Smooth muscle cell (in vitro differentiated cells): ENCODE results near the gene IFNA13. TPM values are rescaled to one million over a fixed set of nuclear protein-coding genes. Genes with fewer than 3 reads are reported as not detected.

Experiments
- DNase-seq: peaks from one replicate; lab custom pipeline; 2025; ENCODE audit not compliant: unreplicated experiment; lab: John Stamatoyannopoulos, UW
- H2AFZ ChIP-seq: fragments of 200-600 bp; sonication (generic); 2 replicates; pipeline ENCODE4 v1.6.0; 2016; ENCODE audit warnings: antibody characterized with exemption, low read depth, mild to moderate bottlenecking
- H3F3A ChIP-seq: fragments of 200-600 bp; sonication (generic); 2 replicates; pipeline ENCODE4 v1.6.0; 2017; ENCODE audit warnings: antibody characterized with exemption, low read depth
- H3K27ac ChIP-seq: fragments of 200-600 bp; sonication (generic); 2 replicates; pipeline ENCODE4 v1.5.1; 2016; ENCODE audit warnings: low read depth, mild to moderate bottlenecking
- H3K27me3 ChIP-seq: fragments of 200-600 bp; sonication (generic); 2 replicates; pipeline ENCODE4 v1.6.1; 2016; ENCODE audit warnings: low read depth, mild to moderate bottlenecking
- H3K36me3 ChIP-seq: fragments of 200-600 bp; sonication (generic); 2 replicates; pipeline ENCODE4 v1.5.1; 2016; ENCODE audit warnings: low read depth
- H3K4me1 ChIP-seq: fragments of 200-600 bp; sonication (generic); 2 replicates; pipeline ENCODE4 v1.5.1; 2016; ENCODE audit warnings: low read depth
- H3K4me2 ChIP-seq: fragments of 200-600 bp; sonication (generic); 2 replicates; pipeline ENCODE4 v1.6.0; 2016; ENCODE audit warnings: mild to moderate bottlenecking
- H3K4me3 ChIP-seq: fragments of 200-600 bp; sonication (generic); 2 replicates; pipeline ENCODE4 v1.5.1; 2016; ENCODE audit warnings: mild to moderate bottlenecking
- H3K79me2 ChIP-seq: fragments of 200-600 bp; sonication (generic); 2 replicates; pipeline ENCODE4 v1.6.0; 2016; ENCODE audit warnings: low read depth, mild to moderate bottlenecking
- H3K9ac ChIP-seq: fragments of 200-600 bp; sonication (generic); 2 replicates; pipeline ENCODE4 v1.6.0; 2016; ENCODE audit warnings: low read depth
- H3K9me3 ChIP-seq: fragments of 200-600 bp; sonication (generic); replicated peaks from 2 replicates; pipeline ENCODE4 v1.5.1; 2016; ENCODE audit warnings: low read depth
- H4K20me1 ChIP-seq: fragments of 200-600 bp; sonication (generic); 2 replicates; pipeline ENCODE4 v1.6.0; 2016; ENCODE audit warnings: low read depth
- WGBS: methylation state at CpG from one replicate; pipeline ENCODE4 v1.1.7; 2016; ENCODE audit warnings: low lambda C conversion rate; 5-methylcytosine and 5-hydroxymethylcytosine counted together
- polyA plus RNA-seq: library from polyadenylated mRNA; unstranded; fragments of >200 nt; fragmentation: Nextera tagmentation; extraction: Ambion mirVana; gene quantifications from 2 replicates; pipeline ENCODE4 v1.2.1, GENCODE V29; 2016
- total RNA-seq: library from RNA; depleted of rRNA; stranded (reverse); fragments of >200 nt; gene quantifications from 2 replicates; pipeline ENCODE4 v1.2.3, GENCODE V29; 2014
- TF ChIP-seq, protein P1 (sequence below): fragments of 200-600 bp; sonication (generic); IDR thresholded peaks from 2 replicates; pipeline ENCODE4 v1.5.1; 2017; ENCODE audit warnings: borderline replicate concordance, mild to moderate bottlenecking, antibody characterized with exemption; ENCODE audit not compliant: insufficient read depth, poor library complexity, severe bottlenecking

Gene IFNA13
- total RNA-seq (not detected in 2 replicates), polyA plus RNA-seq (0.40 TPM in 1 of 2 replicates, not detected in the other)

DNA sequence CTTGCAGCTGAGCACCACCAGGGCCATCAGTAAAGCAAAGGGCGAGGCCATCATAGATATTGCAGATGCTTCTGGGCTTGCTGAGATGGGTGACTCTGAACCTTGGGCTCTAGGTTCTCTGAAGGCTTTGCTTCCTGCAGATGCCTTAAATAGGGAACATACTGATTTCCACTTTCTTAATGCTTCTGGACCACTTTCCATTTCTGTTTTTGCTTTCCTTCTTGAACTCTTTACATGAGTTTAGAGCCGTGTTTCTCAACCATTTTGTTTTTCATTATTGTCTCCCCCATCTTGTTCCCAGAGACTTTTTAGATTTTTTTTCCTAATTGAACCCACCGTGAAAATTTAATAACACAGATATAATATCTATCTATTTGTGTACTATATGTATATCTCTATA lies at the start of gene IFNA13:
TSS of gene IFNA13 (minus strand) at position 101 of the 400 bp plus-strand sequence. CDS start at position 54, 47 bp downstream.
- Histone ChIP-seq H3K9me3 (no peaks in the 10 kb centered on the region), H3K27ac (no peak within 1 kb of the TSS), H3F3A (no peaks in the 10 kb centered on the region), H3K4me3 (no peak within 1 kb of the TSS), H4K20me1 (no peaks in the 10 kb centered on the region), H2AFZ (no peak within 1 kb of the TSS), H3K79me2 (no peaks in the 10 kb centered on the region), H3K9ac (no peak within 1 kb of the TSS), H3K4me1 (no peaks in the 10 kb centered on the region), H3K27me3 (no peaks in the 10 kb centered on the region), H3K4me2 (no peak within 1 kb of the TSS), H3K36me3 (no peaks in the 10 kb centered on the region)
- DNase-seq, result no peak
- TF ChIP-seq, protein P1, sequence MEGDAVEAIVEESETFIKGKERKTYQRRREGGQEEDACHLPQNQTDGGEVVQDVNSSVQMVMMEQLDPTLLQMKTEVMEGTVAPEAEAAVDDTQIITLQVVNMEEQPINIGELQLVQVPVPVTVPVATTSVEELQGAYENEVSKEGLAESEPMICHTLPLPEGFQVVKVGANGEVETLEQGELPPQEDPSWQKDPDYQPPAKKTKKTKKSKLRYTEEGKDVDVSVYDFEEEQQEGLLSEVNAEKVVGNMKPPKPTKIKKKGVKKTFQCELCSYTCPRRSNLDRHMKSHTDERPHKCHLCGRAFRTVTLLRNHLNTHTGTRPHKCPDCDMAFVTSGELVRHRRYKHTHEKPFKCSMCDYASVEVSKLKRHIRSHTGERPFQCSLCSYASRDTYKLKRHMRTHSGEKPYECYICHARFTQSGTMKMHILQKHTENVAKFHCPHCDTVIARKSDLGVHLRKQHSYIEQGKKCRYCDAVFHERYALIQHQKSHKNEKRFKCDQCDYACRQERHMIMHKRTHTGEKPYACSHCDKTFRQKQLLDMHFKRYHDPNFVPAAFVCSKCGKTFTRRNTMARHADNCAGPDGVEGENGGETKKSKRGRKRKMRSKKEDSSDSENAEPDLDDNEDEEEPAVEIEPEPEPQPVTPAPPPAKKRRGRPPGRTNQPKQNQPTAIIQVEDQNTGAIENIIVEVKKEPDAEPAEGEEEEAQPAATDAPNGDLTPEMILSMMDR, result no peak
- WGBS, result 96% methylated on average over 3 of the region's 3 CpGs

GRCh38 chr9:21415493-21416267 lies 47.8 kb upstream of the IFNA13 start:
- TF ChIP-seq, protein P1, result no peak
- no peaks in the 10 kb centered on the region for H3K79me2 ChIP-seq
- DNase-seq, result no peak

GRCh38 chr9:21414220-21414940 lies 46.5 kb upstream of the IFNA13 start:
- DNase-seq, result no peak
- Histone ChIP-seq H3K9ac (no peak overlapping the region), H3K79me2 (no peaks in the 10 kb centered on the region), H3K27ac (no peak overlapping the region), H3K27me3 (no peaks in the 10 kb centered on the region), H3K4me3 (no peak overlapping the region), H3K4me2 (no peak overlapping the region), H3K4me1 (no peaks in the 10 kb centered on the region), H2AFZ (no peak overlapping the region), H3K36me3 (no peaks in the 10 kb centered on the region), H3F3A (no peaks in the 10 kb centered on the region), H3K9me3 (no peaks in the 10 kb centered on the region), H4K20me1 (no peaks in the 10 kb centered on the region)
- TF ChIP-seq, protein P1, result no peak
- 94% methylated on average over 2 of the region's 2 CpGs for WGBS

More at GRCh38 chr9:21415493-21416267, 47.8 kb upstream of the IFNA13 start:
- H4K20me1 ChIP-seq, result no peaks in the 10 kb centered on the region
- no peaks in the 10 kb centered on the region for H3K27me3 ChIP-seq
- 91% methylated on average over 5 of the region's 5 CpGs for WGBS
- no peak overlapping the region for H2AFZ ChIP-seq
- H3K9me3 ChIP-seq, result no peaks in the 10 kb centered on the region
- H3F3A ChIP-seq, result no peaks in the 10 kb centered on the region
- H3K9ac ChIP-seq, result no peak overlapping the region
- H3K27ac ChIP-seq, result no peak overlapping the region
- no peaks in the 10 kb centered on the region for H3K36me3 ChIP-seq
- H3K4me1 ChIP-seq, result no peaks in the 10 kb centered on the region
- no peak overlapping the region for H3K4me3 ChIP-seq
- H3K4me2 ChIP-seq, result no peak overlapping the region
